Measurements from ENCODE around the gene CBR1.

Gene CBR1

GRCh38 chr21:36069713-36070583 lies at the start of gene CBR1:
Gene CBR1 (plus strand): TSS chr21:36070024. CDS start chr21:36070116, 92 bp downstream.
- DNase-seq (ENCODE audit: low spot score): peak; percentile 88

- no peak for DNase-seq (ENCODE audit: low spot score)
These were observed 48.5 kb upstream of the CBR1 start for GRCh38 chr21:36021251-36021837.

GRCh38 chr21:36022427-36023091 lies 47.3 kb upstream of the CBR1 start:
- DNase-seq (ENCODE audit: low spot score): peak; percentile 17

- DNase-seq (ENCODE audit: low spot score): no peak
These were observed 46.7 kb upstream of the CBR1 start for GRCh38 chr21:36023092-36023480.

GRCh38 chr21:36024782-36025181 lies 45.0 kb upstream of the CBR1 start:
- no peak for DNase-seq (ENCODE audit: low spot score)

GRCh38 chr21:36027347-36027746 lies 42.5 kb upstream of the CBR1 start:
- peak; percentile 49 for DNase-seq (ENCODE audit: low spot score)

- peak; percentile 85 for DNase-seq (ENCODE audit: low spot score)
These were observed 41.4 kb upstream of the CBR1 start for GRCh38 chr21:36028127-36029069.

- no peak for DNase-seq (ENCODE audit: low spot score)
These were observed 40.5 kb upstream of the CBR1 start for GRCh38 chr21:36029309-36029708.

GRCh38 chr21:36030581-36031189 lies 39.1 kb upstream of the CBR1 start:
- DNase-seq (ENCODE audit: low spot score): no peak

- no peak for DNase-seq (ENCODE audit: low spot score)
These were observed 37.0 kb upstream of the CBR1 start for GRCh38 chr21:36032647-36033406.

- no peak for DNase-seq (ENCODE audit: low spot score)
These were observed 35.5 kb upstream of the CBR1 start for GRCh38 chr21:36034211-36034913.

GRCh38 chr21:36035381-36035791 lies 34.4 kb upstream of the CBR1 start:
- no peak for DNase-seq (ENCODE audit: low spot score)

GRCh38 chr21:36038701-36039497 lies 30.9 kb upstream of the CBR1 start:
- DNase-seq (ENCODE audit: low spot score): no peak

GRCh38 chr21:36039861-36040260 lies 30.0 kb upstream of the CBR1 start:
- no peak for DNase-seq (ENCODE audit: low spot score)

- DNase-seq (ENCODE audit: low spot score): no peak
These were observed 29.4 kb upstream of the CBR1 start for GRCh38 chr21:36040389-36040788.

GRCh38 chr21:36041910-36042309 lies 27.9 kb upstream of the CBR1 start:
- no peak for DNase-seq (ENCODE audit: low spot score)

GRCh38 chr21:36044056-36044455 lies 25.8 kb upstream of the CBR1 start:
- DNase-seq (ENCODE audit: low spot score): no peak

- no peak for DNase-seq (ENCODE audit: low spot score)
These were observed 23.8 kb upstream of the CBR1 start for GRCh38 chr21:36045993-36046392.

- no peak for DNase-seq (ENCODE audit: low spot score)
These were observed 22.7 kb upstream of the CBR1 start for GRCh38 chr21:36047139-36047538.

All from hepatic stellate cell (primary cell).